LNCAP (cell line): ENCODE measurements around the gene HSPA4.

Experiments used
- CTCF ChIP-seq: fragments of 450-650 bp; IDR thresholded peaks from 2 replicates; pipeline ENCODE4 v1.5.1; 2017; ENCODE audit warnings: mild to moderate bottlenecking

Gene HSPA4

GRCh38 chr5:133051542-133052316 is at the start of gene HSPA4:
Gene HSPA4, plus strand, starts transcription at chr5:133052013. Its CDS starts 238 bp downstream, at chr5:133052251.
- TF ChIP-seq CTCF, result no peak

GRCh38 chr5:133006653-133007052 is 45.2 kb upstream of the HSPA4 start:
- no peak for TF ChIP-seq CTCF

- TF ChIP-seq CTCF, result no peak
These were observed 36.3 kb upstream of the HSPA4 start for GRCh38 chr5:133015466-133015865.

GRCh38 chr5:133017964-133018363 is 33.8 kb upstream of the HSPA4 start:
- TF ChIP-seq CTCF, result no peak

GRCh38 chr5:133025804-133026663 is 25.8 kb upstream of the HSPA4 start, which contains the start of gene ZCCHC10:
Gene ZCCHC10, minus strand, starts transcription at chr5:133026549. Its CDS starts 12 bp downstream, at chr5:133026537.
- TF ChIP-seq CTCF, result no peak

- no peak for TF ChIP-seq CTCF
These were observed 25.1 kb upstream of the HSPA4 start for GRCh38 chr5:133026664-133027153.

- TF ChIP-seq CTCF, result no peak
These were observed 22.4 kb upstream of the HSPA4 start for GRCh38 chr5:133029416-133029815.
